ENCODE data around the gene SRRM1.

Gene SRRM1

DNA sequence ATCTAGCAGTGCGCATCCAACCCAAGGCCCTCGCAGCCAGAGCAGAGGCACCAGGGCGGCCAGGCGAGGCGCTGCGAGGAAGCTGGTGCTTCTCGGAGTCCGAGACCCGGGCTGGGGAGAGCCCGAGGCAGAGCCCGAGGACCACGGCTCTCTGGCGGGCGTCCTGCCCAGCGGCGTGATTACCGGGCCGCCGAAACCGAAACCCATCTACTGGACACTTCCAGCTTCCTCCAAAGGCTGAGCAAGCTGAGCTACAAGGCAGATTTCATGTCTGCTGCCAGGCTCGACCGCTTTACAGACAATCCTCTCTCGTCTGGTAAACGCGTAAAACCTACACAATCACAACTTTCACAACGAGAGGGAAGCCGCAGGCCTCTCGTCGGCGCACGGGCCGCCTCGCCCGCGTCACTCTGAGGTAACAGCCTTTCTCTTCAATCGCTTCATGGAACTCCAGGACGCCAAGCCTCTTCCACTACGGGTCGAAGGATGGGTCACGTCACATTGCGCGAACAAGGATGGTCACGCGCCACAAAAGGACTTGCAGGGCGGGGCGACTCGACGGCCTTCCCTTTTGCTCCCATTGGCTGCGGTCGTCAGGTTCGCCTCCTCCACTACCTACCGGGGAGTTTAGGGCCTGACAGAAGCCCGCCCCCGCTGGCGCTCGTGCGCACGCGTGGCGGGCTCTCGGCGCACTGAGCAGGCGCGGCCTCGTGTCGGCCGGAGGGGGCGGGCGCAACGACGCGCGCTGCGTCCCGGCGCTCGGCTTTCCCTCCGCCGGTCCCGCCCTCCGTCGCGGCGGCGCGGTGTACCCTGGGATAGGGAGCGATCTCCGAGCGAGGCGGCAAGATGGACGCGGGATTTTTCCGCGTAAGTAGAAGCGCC, at the start of gene SRRM1:
SRRM1 (plus strand) TSS at position 822 of the 882 bp plus-strand sequence; CDS start at position 847, 25 bp downstream.
- peak; percentile 99 for DNase-seq (ENCODE audit: low spot score)

- DNase-seq (ENCODE audit: low spot score), result no peak
Measured at GRCh38 chr1:24594328-24594598, 48.8 kb upstream of the SRRM1 start.

- no peak for DNase-seq (ENCODE audit: low spot score)
Measured at GRCh38 chr1:24596401-24596880, 46.7 kb upstream of the SRRM1 start.

DNA sequence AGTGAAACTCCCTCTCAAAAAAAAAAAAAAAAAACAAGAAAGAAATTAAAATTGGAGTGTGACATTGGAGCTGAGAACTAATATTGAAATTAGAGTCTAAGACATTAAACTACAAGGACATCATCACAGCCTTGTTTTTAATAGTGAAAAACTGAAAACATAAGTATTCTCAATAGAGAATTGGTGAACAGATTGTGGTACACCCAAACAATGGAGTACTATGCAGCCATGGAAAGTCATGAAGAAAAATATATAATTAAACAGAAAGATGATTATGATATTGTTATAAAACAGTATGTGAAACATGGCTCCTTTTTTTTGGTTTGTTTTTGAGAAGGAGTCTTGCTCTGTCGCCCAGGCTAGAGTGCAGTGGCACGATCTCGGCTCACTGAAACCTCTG, 43.8 kb upstream of the SRRM1 start:
- no peak for DNase-seq (ENCODE audit: low spot score)

GRCh38 chr1:24600551-24600950, 42.6 kb upstream of the SRRM1 start:
- no peak for DNase-seq (ENCODE audit: low spot score)

- DNase-seq (ENCODE audit: low spot score), result no peak
Measured at GRCh38 chr1:24605534-24606295, 37.4 kb upstream of the SRRM1 start.

- DNase-seq (ENCODE audit: low spot score), result no peak
Measured at GRCh38 chr1:24606296-24606605, 36.9 kb upstream of the SRRM1 start.

DNA sequence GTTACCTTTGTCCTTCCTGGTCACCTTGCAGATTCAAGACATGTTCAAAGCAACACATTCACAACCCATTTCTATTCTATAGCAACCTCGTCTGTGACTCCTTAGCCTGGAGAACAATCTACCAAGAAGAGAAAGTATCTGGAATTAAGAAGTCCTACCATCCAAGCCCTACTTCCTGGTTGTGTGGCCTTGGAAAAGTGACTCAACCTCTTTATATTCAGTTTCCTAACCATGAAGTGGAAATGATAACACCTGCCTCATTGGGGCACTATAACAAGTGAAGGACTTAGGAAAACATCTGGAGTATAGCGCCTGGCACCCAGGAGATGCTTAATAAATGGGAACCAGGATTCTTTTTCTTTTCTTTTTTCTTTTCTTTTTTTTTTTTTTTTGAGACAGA, 36.5 kb upstream of the SRRM1 start:
- no peak for DNase-seq (ENCODE audit: low spot score)

DNA sequence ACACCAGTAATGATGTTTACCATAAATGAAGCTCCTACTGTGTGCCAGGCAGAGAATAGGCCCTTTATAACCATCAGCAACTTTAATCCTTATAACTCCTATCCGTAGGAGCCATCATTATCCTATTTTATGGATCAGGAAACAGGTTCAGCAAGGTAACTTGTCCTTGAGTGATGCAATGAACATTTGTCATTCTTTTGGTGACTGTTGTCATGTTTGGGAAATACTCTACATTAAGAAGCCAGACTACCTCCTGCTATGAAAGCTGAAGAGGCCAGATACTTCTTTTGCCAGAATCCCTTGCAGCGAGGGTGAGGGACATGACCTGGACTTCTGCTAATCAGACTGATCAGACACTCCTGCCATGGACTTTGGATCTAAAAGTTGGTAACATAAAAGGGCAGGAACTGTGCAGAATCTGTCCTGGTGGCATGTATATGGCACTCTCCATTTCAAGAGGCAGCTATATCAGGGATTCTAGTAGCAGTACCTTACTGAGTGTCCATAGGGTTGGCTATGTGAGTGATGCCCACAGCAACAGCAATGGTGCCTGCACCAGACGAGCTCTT, 33.1 kb upstream of the SRRM1 start:
- DNase-seq (ENCODE audit: low spot score), result no peak

GRCh38 chr1:24619376-24619775, 23.7 kb upstream of the SRRM1 start:
- DNase-seq (ENCODE audit: low spot score), result no peak

- DNase-seq (ENCODE audit: low spot score), result no peak
Measured at GRCh38 chr1:24620678-24621077, 22.4 kb upstream of the SRRM1 start.

- DNase-seq (ENCODE audit: low spot score), result no peak
Measured at GRCh38 chr1:24621121-24621520, 22.0 kb upstream of the SRRM1 start.

- no peak for DNase-seq (ENCODE audit: low spot score)
Measured at GRCh38 chr1:24622218-24622617, 20.9 kb upstream of the SRRM1 start.

DNA sequence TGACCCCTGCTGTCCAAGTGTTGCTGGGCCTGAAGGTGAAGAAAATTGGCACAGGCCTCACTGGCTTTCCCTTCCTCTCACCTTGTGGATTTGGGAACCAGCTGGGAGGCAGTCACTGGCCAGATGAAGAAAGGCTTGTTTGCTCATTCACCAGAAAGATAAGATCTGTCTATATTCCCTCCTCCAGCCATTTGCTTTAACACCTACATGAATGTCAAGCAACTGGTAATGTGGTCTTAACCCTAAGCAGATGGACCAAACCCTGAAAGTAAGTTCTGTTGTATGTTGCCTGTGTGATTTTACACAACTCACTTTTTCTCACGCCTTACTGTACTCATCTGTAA, 10.3 kb upstream of the SRRM1 start:
- no peak for DNase-seq (ENCODE audit: low spot score)

DNA sequence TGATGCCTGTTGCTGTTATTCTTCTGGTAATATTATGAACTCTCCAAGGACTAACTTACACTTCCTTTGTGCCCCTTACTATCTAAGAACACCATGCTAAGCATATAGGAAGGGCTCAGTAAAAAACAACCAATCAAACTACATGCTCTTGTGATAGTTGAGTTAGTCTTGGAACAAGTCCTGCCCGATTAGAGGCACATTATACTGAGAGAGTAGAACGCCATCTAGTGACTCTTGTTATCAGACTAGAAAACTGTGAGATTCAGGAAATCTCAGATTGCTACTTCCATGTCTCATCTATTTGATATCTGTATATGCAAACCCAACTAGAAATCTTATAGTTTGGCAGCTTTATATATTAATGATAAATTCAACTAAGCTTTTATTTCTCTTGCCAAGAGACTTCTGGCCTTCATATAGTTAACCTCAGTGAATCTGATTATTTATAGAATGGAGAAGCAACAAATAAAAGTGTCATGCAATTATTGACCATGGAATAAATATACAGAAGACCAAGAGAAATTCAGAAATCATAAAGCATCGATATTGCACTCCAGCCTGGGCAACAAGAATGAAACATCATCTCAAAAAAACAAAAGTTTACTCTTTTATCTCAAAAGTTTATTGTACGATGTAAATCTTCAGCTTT, 7.8 kb upstream of the SRRM1 start:
- peak; percentile 72 for DNase-seq (ENCODE audit: low spot score)

- no peak for DNase-seq (ENCODE audit: low spot score)
Measured at GRCh38 chr1:24636661-24637357, 6.3 kb upstream of the SRRM1 start.

DNA sequence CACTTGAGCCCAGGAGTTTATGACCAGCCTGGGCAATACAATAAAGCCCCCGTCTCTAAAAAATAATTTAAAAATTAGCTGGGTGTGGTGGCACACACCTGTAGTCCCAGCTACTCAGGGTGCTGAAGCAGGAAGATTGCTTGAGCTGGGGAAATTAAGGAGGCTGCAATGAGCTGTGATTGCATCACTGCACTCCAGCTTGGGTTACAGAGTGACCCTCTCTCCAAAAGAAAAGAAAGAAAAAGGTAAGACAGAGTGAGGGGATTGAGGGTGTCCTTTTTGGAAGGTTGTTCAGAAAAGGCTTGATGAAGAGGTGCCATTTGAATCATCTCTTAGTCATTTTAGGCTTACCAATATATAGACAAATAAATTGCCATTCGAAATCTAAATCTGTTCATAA, 4.0 kb upstream of the SRRM1 start:
- DNase-seq (ENCODE audit: low spot score), result no peak

GRCh38 chr1:24639881-24640280, 3.2 kb upstream of the SRRM1 start:
- DNase-seq (ENCODE audit: low spot score), result no peak

GRCh38 chr1:24640288-24640687, 2.8 kb upstream of the SRRM1 start:
- DNase-seq (ENCODE audit: low spot score), result no peak

- no peak for DNase-seq (ENCODE audit: low spot score)
Measured at GRCh38 chr1:24641646-24642151, 1.4 kb upstream of the SRRM1 start.

DNA sequence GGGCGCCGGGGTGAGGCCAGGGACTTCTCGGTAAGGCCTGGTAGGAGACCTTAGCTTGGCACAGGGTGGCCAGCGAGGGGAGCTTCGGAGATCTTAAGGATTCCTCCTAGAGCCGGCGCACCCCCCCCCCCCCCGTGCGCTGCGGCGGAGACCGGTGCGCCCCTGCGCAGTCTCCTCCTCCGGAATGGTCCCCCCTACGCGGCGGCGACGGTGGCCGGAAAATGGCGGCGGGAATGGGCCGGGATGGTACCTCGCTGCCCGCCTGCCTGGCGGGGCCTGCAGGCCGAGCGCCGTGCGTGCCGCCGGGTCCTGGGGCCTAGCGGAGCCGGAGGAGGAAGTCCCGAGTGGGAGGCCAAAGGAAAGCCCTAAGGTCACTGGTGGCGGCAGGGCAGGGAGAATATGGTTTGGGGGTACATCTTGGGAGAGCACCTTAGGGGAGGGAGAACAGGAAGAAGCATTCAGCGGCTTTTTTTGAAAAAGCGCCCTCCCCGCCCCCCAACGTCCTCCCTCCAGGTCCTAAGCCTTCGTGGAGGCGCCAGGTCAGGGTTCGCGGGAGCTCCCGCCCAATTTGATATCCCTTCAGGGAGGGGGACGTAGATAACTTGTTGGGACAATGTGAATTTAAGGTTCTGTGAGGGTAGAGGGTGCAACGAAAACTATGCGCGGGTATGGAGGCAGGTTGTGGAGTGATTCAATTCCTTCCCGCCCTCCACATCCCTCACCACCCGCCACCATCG, 429 bp downstream of the SRRM1 start:
- DNase-seq (ENCODE audit: low spot score), result peak; percentile 68

- DNase-seq (ENCODE audit: low spot score), result no peak
Measured at GRCh38 chr1:24644100-24644384, 940 bp downstream of the SRRM1 start.
